Hepatic stellate cell (primary cell): ENCODE results near the gene OTX2.

Source experiments
- DNase-seq: peaks from one replicate; pipeline ENCODE4 v3.0.0; 2011; ENCODE audit warnings: low spot score

The OTX2 gene

DNA sequence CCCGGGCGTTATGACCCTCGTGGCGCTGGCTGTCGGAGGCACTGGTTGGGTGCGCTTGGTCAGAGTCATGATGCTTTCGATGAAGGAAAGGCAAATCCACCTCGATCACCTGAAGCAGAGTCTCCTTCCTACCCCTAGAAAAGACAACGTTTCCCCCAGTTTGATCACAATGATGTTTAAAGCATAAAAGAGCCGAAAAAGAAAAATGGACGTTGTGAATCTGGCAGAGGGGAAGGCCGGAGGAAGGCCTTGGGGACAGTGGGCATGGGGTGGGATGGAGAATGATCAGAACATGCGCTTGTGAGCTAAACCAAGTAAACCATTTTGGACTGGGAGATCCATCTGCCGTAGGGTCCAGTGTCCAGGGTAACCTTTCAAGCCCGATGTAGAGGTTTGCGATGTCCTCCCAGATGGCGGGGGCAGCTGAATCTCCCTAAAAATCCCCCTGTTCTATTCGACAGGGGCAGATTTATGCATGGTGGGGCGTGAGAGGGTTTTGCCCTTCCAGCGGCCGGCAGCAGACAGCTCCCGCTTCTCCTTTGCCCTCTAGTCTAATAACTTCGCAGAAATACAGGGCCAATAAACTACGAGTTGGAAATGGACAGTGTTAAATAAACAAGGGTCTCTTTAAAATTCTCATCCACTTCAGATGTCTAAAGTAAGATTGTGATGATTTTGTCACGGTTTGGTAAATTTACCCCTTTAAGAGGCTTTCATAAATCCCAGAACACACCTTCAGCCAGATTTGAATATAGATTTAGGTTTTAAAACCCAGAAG lies 2.3 kb upstream of the OTX2 start:
- no peak for DNase-seq

- DNase-seq: no peak
These were observed 1.5 kb upstream of the OTX2 start for GRCh38 chr14:56811593-56812363.

- DNase-seq: no peak
These were observed 735 bp upstream of the OTX2 start for GRCh38 chr14:56810836-56811592.

DNA sequence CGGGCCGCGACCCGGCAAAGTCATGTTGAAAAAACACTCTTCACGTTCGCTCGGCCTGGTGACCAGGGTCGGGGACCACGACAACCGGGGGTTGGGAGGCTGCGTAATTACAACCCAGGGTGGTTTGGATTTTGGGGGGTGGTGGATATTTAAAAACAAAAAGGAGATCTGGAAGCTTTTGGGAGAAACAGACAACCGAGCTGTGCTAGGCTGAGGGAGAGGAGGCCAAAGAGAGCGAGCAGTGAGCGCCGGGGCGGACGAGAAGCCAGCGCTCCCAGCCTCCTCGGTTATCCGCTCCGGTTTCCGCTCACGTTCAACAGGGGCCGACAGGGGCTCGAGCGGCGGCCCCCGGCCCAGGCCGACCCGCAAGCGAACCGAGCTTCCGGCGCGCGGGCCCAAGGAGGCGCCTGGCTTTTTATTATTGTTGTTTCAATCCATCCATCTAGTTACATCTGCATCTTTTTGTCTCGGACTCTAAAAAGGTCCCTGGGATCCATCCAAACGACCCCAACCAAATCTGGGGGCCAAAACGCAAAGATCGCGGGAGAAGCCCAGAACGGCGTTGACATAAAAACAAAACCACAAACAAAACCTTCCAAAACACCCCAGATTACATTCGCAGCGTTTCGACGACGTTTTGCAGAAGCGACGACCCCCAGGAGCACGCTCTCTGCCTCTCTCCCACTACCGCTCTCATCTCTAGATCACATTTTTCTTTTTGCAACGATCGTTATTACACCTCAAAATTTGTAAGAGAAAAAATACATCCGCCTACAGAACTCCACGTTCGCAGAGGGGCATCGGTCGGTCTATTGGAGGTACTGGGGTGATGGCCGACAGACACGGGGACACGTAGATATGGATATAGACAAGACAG lies 771 bp downstream of the OTX2 start:
- no peak for DNase-seq

DNA sequence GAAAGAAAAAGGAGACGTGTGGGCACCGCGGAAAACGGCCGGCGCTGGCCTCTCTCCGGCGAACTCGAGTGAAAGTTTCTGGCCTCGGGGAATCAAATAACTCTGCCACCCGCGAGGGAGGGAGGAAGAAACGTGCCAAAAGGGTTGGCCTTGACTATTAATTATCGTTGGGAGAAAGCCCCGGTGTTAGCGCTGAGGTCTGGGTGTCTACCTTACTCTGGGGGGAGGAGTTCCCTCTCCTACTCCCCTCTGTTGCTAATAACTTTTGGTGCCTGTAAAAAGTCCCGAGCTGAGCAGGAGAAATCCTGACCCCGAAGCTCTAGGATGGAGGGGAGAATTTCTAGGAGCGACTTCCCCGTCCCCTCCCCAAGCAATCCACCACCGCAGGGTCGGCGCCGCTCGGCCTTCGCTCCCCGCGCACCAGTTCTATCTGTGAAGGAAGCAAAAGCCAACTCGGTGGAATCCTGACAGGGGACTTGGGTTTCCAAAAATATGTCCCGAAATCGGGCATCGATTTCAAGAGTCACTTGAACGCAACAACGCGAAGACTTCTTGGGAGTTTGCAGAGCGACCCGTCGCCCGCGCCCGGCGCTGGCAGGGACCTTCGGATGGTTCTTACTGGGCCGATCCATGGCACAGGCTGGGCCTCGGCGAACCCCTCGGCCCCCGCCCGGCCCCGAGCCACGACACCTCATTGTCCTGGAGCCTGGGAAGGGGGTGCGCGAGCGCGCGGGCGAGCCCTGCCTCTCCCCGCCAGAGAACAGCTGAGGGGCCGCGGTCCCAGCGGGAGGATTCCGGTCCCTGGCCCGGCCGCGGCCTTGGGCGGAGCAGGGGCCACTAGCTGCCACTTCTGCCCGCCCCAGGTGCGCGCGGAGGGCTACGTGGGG lies 1.7 kb downstream of the OTX2 start:
- no peak for DNase-seq

GRCh38 chr14:56808110-56808382 lies 2.2 kb downstream of the OTX2 start:
- no peak for DNase-seq

DNA sequence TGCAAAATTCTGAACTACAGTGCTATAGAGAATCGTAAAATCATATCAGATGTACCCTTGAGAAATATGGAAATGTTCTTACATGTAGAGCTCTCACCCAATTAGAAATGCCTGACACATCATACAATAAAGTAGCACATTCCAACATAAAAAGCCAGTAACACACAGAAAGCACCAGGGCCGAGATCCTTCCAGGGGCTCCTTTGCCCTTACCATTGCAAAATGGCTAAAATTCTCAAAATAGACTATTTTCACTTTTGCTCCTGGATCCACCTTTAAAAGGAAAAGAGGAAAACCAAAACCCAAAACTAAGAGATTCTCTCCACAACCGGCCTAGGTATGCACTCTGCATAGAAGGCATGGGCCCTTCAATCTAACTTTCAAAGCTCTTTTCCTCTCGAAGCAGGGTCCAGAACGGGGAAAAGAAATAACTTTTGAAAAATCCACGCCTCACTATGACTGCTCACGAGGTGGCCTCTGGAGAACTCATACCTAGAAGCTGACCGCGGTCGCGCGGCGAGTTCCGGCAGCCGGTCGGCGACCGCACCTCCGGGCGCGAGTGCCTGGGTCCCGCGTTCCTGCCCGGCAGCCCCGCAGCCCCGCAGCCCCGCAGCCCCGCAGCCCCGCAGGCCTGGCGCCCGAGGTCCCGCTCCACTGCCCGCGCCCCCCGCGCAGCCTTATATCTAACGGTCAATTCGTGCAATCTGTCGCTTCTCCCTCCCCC lies 2.7 kb downstream of the OTX2 start:
- no peak for DNase-seq

- DNase-seq: no peak
These were observed 3.5 kb downstream of the OTX2 start for GRCh38 chr14:56806760-56807159.

DNA sequence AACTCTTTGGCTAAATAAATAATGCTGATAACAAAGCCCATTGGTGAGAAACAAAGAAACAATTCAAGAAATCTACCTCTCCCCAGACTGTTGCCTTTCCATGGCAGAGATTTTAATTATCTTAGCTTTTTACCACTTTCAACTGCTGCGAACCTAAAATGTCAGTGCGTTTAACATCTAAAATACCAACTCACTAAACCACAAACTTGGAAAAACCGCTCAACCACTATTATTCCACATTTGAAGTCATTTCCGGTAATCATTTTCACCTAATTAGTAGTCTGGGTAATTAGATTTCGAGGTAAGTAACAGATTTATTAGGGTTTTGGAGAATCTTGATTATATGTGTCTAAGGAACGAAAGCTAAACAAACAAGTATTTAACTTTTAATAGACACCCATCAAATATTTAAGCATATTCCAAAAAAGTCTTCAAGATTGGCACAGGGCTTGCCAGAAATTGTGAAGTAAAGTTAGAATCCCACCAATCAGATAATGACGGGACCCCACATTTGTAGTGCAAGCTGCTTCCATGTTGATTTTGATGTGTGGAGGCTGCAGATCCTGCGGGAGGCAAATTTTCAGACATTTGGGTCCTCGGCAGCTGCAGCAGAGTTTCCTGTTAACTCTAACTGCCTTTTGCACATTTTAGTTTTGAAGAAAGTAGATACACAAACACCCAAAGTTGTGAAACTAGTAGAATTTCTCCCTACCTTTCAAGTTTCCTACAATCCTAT lies 4.1 kb downstream of the OTX2 start:
- DNase-seq: no peak

- no peak for DNase-seq
These were observed 4.9 kb downstream of the OTX2 start for GRCh38 chr14:56805201-56805991.

- DNase-seq: no peak
These were observed 6.3 kb downstream of the OTX2 start for GRCh38 chr14:56803816-56804535.

DNA sequence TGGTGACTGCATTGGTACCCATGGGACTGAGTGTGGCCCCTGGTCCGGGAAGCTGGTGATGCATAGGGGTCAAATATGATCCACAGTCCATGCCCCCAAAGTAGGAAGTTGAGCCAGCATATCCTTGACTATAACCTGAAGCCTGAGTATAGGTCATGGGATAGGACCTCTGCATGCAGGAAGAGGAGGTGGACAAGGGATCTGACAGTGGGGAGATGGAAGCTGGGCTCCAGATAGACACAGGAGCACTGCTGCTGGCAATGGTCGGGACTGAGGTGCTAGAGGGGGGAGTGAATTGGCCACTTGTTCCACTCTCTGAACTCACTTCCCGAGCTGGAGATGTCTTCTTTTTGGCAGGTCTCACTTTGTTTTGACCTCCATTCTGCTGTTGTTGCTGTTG lies 8.4 kb downstream of the OTX2 start:
- no peak for DNase-seq

DNA sequence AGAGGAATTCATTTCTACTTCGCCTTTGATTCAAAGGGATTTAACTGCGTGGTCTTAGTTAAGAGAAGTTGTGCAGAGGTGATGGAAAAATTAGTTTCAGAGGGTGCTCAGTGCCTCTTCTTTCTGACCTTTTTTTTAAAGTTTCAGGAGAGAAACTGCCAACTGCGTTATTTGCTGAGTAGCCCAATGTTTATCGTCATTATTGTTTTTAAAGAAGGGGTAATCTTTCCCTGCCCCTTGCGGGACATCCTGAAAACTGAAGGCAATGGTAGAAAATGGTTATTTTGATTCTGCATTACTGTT lies 11.0 kb downstream of the OTX2 start:
- DNase-seq: no peak

DNA sequence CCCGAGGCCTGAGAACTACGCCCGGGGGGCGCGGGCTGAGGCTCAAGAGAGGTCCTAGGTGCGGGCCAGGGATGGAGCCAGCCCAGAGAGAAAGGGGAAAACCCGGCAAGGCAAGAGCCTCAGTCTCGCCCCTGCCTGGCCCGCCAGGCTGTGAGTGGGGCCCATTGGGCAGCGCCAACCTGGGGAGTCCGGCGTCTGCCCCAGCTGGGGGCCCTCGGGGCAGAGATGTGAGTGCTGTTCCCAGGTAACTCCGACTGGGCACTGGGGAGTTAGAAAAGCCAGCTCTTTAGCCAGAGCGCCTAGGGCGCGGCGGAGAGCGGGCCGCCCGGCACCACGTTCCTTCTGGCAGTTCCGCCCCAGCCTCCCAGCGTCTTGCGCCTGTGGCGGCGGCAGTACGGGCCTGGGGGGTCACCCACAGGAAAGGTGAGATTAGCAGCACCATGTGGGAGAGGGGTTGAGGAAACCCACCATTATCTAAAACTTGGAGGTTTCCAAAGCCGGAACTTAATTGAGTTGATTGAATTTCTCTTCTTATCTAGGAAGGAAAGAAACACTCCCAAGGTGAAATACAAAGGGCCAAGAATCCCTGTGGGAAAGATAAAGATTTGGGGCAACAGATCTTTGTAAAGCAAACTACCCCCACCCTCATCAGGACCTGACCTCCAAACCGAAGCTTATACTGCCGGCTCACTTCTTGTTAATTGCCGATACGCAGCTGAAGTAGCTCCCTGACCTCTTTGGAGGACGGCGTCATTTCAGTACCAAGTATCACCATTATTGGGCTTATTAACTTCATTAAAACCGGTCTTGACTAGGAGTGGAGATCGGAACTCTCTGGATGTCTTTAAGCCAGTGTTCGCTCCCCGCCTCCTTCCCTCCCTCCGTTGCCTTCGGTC lies 11.6 kb downstream of the OTX2 start:
- DNase-seq: no peak

DNA sequence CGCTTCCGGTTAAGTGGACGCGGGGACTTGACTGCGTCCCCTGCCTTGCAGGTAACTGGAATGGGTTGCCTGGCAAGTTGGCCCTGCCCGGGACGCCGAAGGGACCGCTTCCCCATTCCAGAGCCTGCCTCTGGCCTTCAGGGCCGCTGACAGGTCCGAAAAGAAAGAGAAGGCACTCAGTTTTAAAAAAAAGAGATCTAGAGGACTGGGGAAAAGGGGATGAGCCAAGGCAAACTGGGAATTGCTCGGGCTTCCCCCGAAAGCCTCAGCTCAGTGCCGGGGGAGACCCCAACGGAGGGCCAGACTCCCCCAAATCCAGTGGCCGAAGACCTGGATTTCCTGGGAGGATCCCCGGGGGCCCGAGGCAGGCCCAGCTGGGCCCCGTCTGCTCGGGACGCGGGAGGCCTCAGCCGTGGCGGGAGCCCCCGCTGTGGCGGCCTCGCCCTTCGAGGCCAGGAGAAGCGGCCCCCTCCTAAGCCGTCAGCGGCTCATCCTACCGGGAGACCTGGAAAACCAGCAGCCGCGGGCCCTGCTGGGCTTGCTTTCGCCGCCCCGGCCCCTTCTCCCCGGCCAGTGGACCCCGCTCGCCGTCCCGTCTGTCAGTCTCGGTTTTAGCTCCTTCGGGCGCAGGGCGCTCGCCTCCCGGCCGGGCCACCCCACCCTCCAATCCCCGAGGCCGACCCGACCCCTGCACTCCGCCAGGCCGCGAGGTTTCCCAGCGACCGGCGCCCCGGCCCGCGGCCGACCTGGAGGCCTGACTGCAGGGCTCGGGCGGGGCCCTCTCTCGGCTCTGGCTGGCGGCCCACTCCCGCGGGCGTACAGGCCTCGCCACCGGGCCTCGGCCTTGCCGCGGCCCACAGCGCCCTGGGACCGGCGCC lies 12.5 kb downstream of the OTX2 start:
- DNase-seq: no peak

- no peak for DNase-seq
These were observed 13.2 kb downstream of the OTX2 start for GRCh38 chr14:56797003-56797568.
